Neural crest cell (in vitro differentiated cells): ENCODE data around the gene RARRES1. TPM values are rescaled to one million over a fixed set of nuclear protein-coding genes. Genes with fewer than 3 reads are reported as not detected.

Experiments
- DNase-seq: peaks from one replicate; pipeline ENCODE4 v3.0.0; 2021; ENCODE audit warnings: low read depth, mixed read lengths, low spot score
- H3K27ac Mint-ChIP-seq: one replicate; pipeline ENCODE4 v1.8.0; 2021; ENCODE audit warnings: mild to moderate bottlenecking, mixed read lengths; ENCODE audit not compliant: unreplicated experiment
- H3K27me3 Mint-ChIP-seq: 2 replicates; pipeline ENCODE4 v1.8.0; 2021; ENCODE audit warnings: low read depth, mild to moderate bottlenecking, mixed read lengths
- H3K36me3 Mint-ChIP-seq: 2 replicates; pipeline ENCODE4 v1.8.0; 2021; ENCODE audit warnings: low read depth, mild to moderate bottlenecking, mixed read lengths
- H3K4me1 Mint-ChIP-seq: 2 replicates; pipeline ENCODE4 v1.8.0; 2021; ENCODE audit warnings: mixed read lengths
- H3K4me3 Mint-ChIP-seq: one replicate; pipeline ENCODE4 v1.8.0; 2021; ENCODE audit warnings: mild to moderate bottlenecking, mixed read lengths
- H3K9me3 Mint-ChIP-seq: 2 replicates; pipeline ENCODE4 v1.8.0; 2021; ENCODE audit warnings: mixed read lengths
- total RNA-seq: library from RNA; stranded (reverse); gene quantifications from 2 replicates; pipeline ENCODE4 v1.2.1, GENCODE V29; 2021
- TF ChIP-seq, protein P1 (sequence below): fragments of 200-600 bp; sonication (generic); conservative IDR thresholded peaks from 2 replicates; pipeline ENCODE4 v1.5.0; 2021; ENCODE audit warnings: antibody characterized with exemption, mild to moderate bottlenecking

Gene RARRES1
- total RNA-seq, 1 donor from 2014 or later: 1.4 TPM

DNA sequence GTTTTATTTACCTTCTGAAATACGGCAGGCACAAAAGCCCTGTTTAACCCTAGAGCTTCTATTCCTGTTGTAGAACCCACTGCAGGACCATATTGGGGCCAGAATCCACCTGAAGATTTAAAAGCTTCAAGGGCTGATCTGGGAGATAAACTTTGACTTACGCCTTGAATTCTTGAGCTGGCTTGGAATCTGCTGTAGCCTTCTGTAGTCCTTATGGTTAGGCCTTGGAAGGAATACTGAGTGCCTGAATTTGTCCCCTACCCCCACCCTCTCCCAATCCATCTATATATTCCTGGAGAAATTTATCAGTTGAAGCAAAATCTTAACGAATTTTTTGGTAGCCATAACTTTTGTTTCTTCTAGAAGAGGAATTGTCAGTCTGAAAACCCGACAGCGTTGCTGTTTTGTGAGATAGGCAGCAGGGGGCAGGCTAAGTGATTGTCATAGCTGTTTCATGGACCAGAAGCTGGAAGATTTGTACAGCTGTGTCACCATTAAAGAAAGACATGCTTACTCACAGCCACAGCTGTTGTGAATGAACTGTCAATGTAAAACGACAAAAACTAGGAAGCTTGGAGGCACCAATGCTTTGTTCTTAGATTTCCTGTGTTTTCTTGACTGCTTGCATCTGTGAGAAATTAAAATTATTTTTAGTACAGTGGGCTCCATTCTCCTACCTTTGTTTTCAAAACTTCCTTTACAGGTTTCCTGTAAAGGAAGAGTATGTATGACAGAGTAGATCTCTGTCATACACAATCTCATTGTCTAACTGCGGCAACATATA lies 72.6 kb downstream of the RARRES1 start:
- H3K27ac Mint-ChIP-seq: no peak overlapping the region
- H3K27me3 Mint-ChIP-seq: no peaks in the 10 kb centered on the region
- no peaks in the 10 kb centered on the region for H3K4me1 Mint-ChIP-seq
- H3K36me3 Mint-ChIP-seq: peaks cover 3% of the 10 kb centered on the region
- TF ChIP-seq, protein P1, sequence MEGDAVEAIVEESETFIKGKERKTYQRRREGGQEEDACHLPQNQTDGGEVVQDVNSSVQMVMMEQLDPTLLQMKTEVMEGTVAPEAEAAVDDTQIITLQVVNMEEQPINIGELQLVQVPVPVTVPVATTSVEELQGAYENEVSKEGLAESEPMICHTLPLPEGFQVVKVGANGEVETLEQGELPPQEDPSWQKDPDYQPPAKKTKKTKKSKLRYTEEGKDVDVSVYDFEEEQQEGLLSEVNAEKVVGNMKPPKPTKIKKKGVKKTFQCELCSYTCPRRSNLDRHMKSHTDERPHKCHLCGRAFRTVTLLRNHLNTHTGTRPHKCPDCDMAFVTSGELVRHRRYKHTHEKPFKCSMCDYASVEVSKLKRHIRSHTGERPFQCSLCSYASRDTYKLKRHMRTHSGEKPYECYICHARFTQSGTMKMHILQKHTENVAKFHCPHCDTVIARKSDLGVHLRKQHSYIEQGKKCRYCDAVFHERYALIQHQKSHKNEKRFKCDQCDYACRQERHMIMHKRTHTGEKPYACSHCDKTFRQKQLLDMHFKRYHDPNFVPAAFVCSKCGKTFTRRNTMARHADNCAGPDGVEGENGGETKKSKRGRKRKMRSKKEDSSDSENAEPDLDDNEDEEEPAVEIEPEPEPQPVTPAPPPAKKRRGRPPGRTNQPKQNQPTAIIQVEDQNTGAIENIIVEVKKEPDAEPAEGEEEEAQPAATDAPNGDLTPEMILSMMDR: peak; percentile 72
- H3K9me3 Mint-ChIP-seq: no peaks in the 10 kb centered on the region
- DNase-seq: peak; percentile 43
- H3K4me3 Mint-ChIP-seq: no peak overlapping the region

DNA sequence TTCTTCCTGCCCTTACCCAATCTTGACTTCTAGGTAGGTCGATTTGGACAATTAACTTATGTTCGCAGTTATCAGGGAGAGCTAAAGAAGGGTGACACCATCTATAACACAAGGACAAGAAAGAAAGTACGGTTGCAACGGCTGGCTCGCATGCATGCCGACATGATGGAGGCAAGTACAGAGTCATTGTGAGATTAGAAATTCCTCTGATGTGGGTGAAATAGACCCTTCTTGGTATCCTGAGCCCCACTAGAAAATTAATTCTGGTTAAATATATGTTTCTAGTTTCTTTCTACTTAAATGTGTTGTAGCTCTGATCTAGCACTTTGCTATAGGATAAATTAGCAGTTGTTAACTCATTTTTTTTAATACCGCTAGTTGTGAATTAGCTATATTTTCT lies 73.4 kb downstream of the RARRES1 start:
- Mint-ChIP-seq H3K9me3 (no peaks in the 10 kb centered on the region), H3K36me3 (peaks cover 3% of the 10 kb centered on the region), H3K4me1 (no peaks in the 10 kb centered on the region), H3K27me3 (no peaks in the 10 kb centered on the region), H3K27ac (no peak overlapping the region), H3K4me3 (no peak overlapping the region)
- no peak for DNase-seq
- TF ChIP-seq, protein P1: no peak

DNA sequence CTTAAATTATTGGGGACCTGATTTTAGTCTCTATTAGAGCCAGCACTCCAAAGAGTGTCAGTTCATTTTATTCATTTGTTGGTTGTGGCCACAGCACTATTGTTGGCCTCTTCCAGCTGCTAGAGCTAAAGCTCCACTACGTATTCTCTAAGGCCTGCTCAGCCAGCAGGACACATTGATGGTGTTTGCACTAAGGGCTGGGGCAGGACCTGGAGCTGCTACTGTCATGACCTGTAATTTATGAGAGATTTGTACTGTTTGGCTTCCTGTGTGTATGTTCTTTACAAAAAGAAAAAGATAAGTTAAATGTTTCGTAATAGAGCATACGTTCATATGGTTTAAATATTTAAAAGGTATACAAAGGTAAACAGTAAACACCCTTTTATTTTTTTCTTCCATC lies 79.8 kb downstream of the RARRES1 start:
- no peak for DNase-seq
- Mint-ChIP-seq H3K27me3 (no peaks in the 10 kb centered on the region), H3K27ac (no peak overlapping the region), H3K4me1 (peaks cover 9% of the 10 kb centered on the region), H3K4me3 (no peak overlapping the region), H3K9me3 (no peaks in the 10 kb centered on the region), H3K36me3 (peaks cover 7% of the 10 kb centered on the region)
- TF ChIP-seq, protein P1: no peak

DNA sequence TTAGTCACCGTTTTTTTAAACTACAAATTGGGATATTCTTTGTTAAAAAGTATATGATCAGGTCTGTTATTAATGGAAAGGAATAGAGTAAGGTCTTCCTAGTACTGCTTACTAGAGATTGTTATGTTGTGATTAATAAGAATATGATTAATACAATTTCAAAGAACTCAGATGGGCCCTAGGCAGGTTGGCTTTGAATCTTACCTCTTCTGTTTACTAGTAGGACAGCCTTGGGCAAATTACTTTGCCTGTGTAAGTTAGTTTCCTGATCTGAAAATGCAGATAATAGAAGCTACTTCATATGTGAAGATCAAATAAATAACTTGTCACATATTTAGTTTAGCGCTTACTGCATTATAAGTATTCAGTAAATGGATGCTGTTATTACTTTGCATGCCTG lies 81.1 kb downstream of the RARRES1 start:
- Mint-ChIP-seq H3K36me3 (peaks cover 7% of the 10 kb centered on the region), H3K27me3 (no peaks in the 10 kb centered on the region), H3K9me3 (no peaks in the 10 kb centered on the region), H3K4me3 (no peak overlapping the region), H3K4me1 (peaks cover 12% of the 10 kb centered on the region), H3K27ac (no peak overlapping the region)
- TF ChIP-seq, protein P1: no peak
- no peak for DNase-seq

DNA sequence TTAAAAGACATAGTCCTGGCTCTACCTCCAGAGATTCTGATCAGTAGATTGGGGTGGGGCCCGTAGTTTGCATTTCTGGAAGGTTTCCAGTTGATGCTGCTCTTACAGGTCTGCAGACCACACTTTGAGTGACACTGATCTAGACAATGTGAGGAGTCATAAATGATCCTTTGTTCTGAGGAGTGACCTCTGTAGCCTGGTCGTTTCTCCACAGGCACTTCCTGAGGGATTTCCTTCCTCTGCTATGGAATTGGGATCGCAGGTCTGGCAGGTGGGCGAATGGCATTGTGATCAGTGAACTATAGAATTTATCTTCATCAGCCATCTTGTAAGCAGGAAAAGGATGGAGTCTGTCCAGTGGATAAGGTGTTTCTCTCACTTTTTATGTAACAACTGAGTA lies 82.5 kb downstream of the RARRES1 start:
- no peak overlapping the region for H3K27ac Mint-ChIP-seq
- H3K36me3 Mint-ChIP-seq: peaks cover 4% of the 10 kb centered on the region
- no peaks in the 10 kb centered on the region for H3K9me3 Mint-ChIP-seq

More for the DNA sequence above, 82.5 kb downstream of the RARRES1 start:
- no peaks in the 10 kb centered on the region for H3K27me3 Mint-ChIP-seq
- H3K4me1 Mint-ChIP-seq: peaks cover 24% of the 10 kb centered on the region
- H3K4me3 Mint-ChIP-seq: no peak overlapping the region
- TF ChIP-seq, protein P1: no peak
- DNase-seq: no peak

Other genes with a start within 250 kb of the RARRES1 start
- gene MLF1, start 161.3 kb downstream of the RARRES1 start, total RNA-seq: 19.8 and 21.0 TPM in 2 replicates
- gene GFM1, start 87.9 kb downstream of the RARRES1 start, total RNA-seq: 33.9 and 34.5 TPM in 2 replicates
- 8.0 and 8.2 TPM in 2 replicates for gene LXN, start 59.8 kb downstream of the RARRES1 start, total RNA-seq
- 16.9 and 18.5 TPM in 2 replicates for gene MFSD1, start 69.6 kb upstream of the RARRES1 start, total RNA-seq